Measurements from ENCODE around the gene RIMKLB. TPM values are rescaled to one million over a fixed set of nuclear protein-coding genes. Genes with fewer than 3 reads are reported as not detected.
A peak's percentile ranks its signal among the peaks of the same experiment; 100 is the strongest.

RIMKLB gene
- total and polyA plus RNA-seq, 2 of the 8 experiments (the other 6 are each of a cell fraction or from before 2014, with no cell fraction given) = 37.8 to 78.2 TPM

DNA sequence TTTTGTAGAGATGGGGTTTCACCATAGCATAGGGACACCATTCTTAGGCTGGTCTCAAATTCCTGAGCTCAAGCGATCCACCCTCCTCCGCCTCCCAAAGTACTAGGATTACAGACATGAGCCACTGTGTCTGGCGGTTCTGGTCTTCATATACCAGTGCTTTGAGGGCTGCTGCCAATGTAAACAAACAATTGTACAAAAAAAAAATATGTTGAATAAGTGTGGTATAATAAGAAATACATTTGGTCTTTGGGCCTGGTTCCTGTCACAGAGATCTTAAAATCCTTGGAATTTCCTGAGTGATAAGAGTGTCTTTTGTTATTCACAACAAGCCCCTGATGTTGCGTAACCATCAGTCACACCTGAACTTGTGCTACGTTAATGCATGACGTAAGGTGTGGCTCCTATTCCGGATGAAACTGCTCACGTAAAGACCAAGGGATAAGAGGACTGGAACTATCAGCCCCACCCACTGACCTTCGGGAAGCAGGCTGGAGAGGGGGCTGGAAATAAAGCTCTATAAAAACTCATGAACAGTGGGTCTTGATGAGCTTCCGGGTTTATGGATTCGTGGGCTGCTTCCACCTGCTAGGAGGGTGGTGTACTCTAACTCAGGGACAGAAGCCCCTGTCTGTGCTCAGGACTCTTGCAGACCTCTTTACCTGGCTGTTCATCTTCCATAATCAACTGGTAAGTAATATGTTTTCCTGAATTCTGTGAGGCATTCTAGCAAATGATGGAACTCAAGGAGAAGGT, 16.5 kb upstream of the RIMKLB start:
- no peaks in the 10 kb centered on the region; the same call in 1 of the 2 replicates for H3K23me2 ChIP-seq (ENCODE audit: low read depth, low read length)
- H2BK15ac ChIP-seq (ENCODE audit: low read length) = no peak overlapping the region
- H4K91ac ChIP-seq (replicated peaks; ENCODE audit: insufficient read length, low read length) = no peak overlapping the region
- TF ChIP-seq CEBPB (IDR thresholded peaks at IDR 0.05; ENCODE audit: low read depth, low read length) (peak; percentile 99), TCF12 (IDR thresholded peaks at IDR 0.05; ENCODE audit: low read depth, low read length) (no peak), CREB1 (IDR thresholded peaks at IDR 0.05) (peak; percentile 61)
- H3K27me3 ChIP-seq (replicated peaks in 1 of 4; ENCODE audit: control insufficient read depth in 3 of 4, extremely low read depth in 1 of 4, insufficient read depth in 3 of 4, low read length in 3 of 4) = no peaks in the 10 kb centered on the region
- POLR2A ChIA-PET (ENCODE audit: partially characterized antibody) = interaction anchor here (0.6 to 1.7 kb wide), 15 partner anchors 11 to 269 kb away, joined by 3 to 10 read pairs (median 4); partner anchors contain the start of genes A2ML1 and RIMKLB
- no peak overlapping the region for H3K4ac ChIP-seq (replicated peaks; ENCODE audit: insufficient read length, low read depth, low read length)
- H2AK5ac ChIP-seq (ENCODE audit: low read depth, low read length) = no peak overlapping the region; the same call in 1 of the 2 replicates
- H3K9ac ChIP-seq (replicated peaks in 1 of 4; ENCODE audit: extremely low read depth in 1 of 4, low read depth in 3 of 4, low read length in 3 of 4) = no peak overlapping the region
- peak overlapping the region; percentile 93 for H2BK20ac ChIP-seq (ENCODE audit: low read length)
- no peak overlapping the region for H3K14ac ChIP-seq (ENCODE audit: insufficient read length)
- peak overlapping the region; percentile 38 for H2BK5ac ChIP-seq (ENCODE audit: low read depth, low read length)
- peak overlapping the region; percentile 87 for H2BK12ac ChIP-seq (ENCODE audit: low read depth, low read length)
- H4K8ac ChIP-seq (ENCODE audit: extremely low read depth, insufficient read depth, low read length) = no peak overlapping the region; the same call in 1 of the 2 replicates
- no peaks in the 10 kb centered on the region for H4K20me1 ChIP-seq (replicated peaks in 1 of 2; ENCODE audit: control insufficient read depth in 1 of 2, insufficient read depth in 2 of 2, low read length in 2 of 2)
- no peaks in the 10 kb centered on the region for H3K79me1 ChIP-seq (ENCODE audit: low read depth, low read length)
- peak overlapping the region in 1 of 4 experiments; percentile 35; a peak in 2 of 8 replicates for H3K4me3 ChIP-seq (ENCODE audit: extremely low read depth in 1 of 4, insufficient read depth in 2 of 4, low read depth in 3 of 4, low read length in 4 of 4)
- H4K5ac ChIP-seq (ENCODE audit: insufficient read length, low read depth, low read length) = no peak overlapping the region
- no peak for FAIRE-seq
- no peaks in the 10 kb centered on the region for H3K79me2 ChIP-seq (ENCODE audit: control insufficient read depth in 1 of 2, insufficient read depth in 2 of 2, low read length in 2 of 2)
- CTCF ChIA-PET (ENCODE audit: partially characterized antibody) = interaction anchor here (0.5 to 4.2 kb wide), 62 partner anchors 8 to 1106 kb away, joined by 3 to 43 read pairs (median 4); partner anchors contain the start of genes A2ML1 and RIMKLB
- DNase-seq (ENCODE audit: low read depth in 1 of 2, low spot score in 2 of 2) = no peak
- no peak overlapping the region for H2AFZ ChIP-seq (ENCODE audit: low read length)
- H3K4me2 ChIP-seq (ENCODE audit: insufficient read depth in 1 of 2, low read depth in 2 of 2, low read length in 2 of 2) = peak overlapping the region; percentile 18 to 44
- no peak overlapping the region for H3K56ac ChIP-seq (replicated peaks; ENCODE audit: insufficient read length, low read depth, low read length)
- H3K27ac ChIP-seq (ENCODE audit: low read depth, low read length) = no peak overlapping the region
- H3K18ac ChIP-seq (ENCODE audit: extremely low read depth, low read length) = peak overlapping the region; percentile 60; the same call in 1 of the 2 replicates
- H2BK120ac ChIP-seq (replicated peaks; ENCODE audit: low read depth, low read length) = no peak overlapping the region
- WGBS, 2 experiments (ENCODE audit: extremely low coverage in 1 of 2, insufficient coverage in 1 of 2, insufficient read length in 1 of 2, insufficient replicate concordance in 2 of 2, low coverage in 1 of 2, low lambda C conversion rate in 2 of 2, missing lambda C conversion rate in 1 of 2) = 66% methylated on average over 11 of the region's 11 CpGs; no CpG with 5 or more reads in 1 of the 2 experiments
- H3K23ac ChIP-seq (ENCODE audit: insufficient read length) = no peak overlapping the region
- no peaks in the 10 kb centered on the region for H3K36me3 ChIP-seq (ENCODE audit: control insufficient read depth in 2 of 4, insufficient read depth in 4 of 4, low read length in 3 of 4)
- no peaks in the 10 kb centered on the region for H3K9me3 ChIP-seq (ENCODE audit: insufficient read depth in 2 of 2, low read depth in 1 of 2, low read length in 1 of 2)
- H3K4me1 ChIP-seq (replicated peaks in 1 of 4; ENCODE audit: control insufficient read depth in 3 of 4, insufficient read depth in 4 of 4, low read length in 3 of 4) = peaks cover 0 to 15% (median 11%) of the 10 kb centered on the region in 4 experiments; a peak in 6 of 7 replicates

Data from H1 (cell line).